H54 (cell line): ENCODE data around the gene SGTA.
"Not testable (repeated sequence)": the region's sequence is repeated elsewhere in the genome, so short reads cannot be mapped to it uniquely, and the experiment has no call there.

ENCODE experiments used
- DNase-seq: peaks from one replicate; pipeline ENCODE4 v3.0.0; 2011; ENCODE audit warnings: low spot score, mixed read lengths; ENCODE audit not compliant: insufficient read length
- FAIRE-seq: peaks from 3 replicates; lab custom pipeline; 2011; peaks lifted over from hg19 to GRCh38; lab: Jason Lieb, UNC
- POLR2A ChIP-seq: IDR thresholded peaks from 2 replicates; pipeline ENCODE4 v1.6.1; 2011; ENCODE audit warnings: low read depth, mild to moderate bottlenecking, low read length

SGTA gene

GRCh38 chr19:2721570-2722540 is 61.2 kb downstream of the SGTA start:
- TF ChIP-seq POLR2A: no peak
- FAIRE-seq: no peak
- no peak for DNase-seq

- FAIRE-seq (no peak), DNase-seq (no peak)
- no peak for TF ChIP-seq POLR2A
Observed at GRCh38 chr19:2720777-2721569, 62.1 kb downstream of the SGTA start, which contains the start of gene DIRAS1. DIRAS1 (minus strand) TSS chr19:2721372; CDS start chr19:2717806, 3,566 bp downstream.

- DNase-seq (peak; percentile 85), FAIRE-seq (no peak)
- TF ChIP-seq POLR2A: no peak
Observed at GRCh38 chr19:2719920-2720776, 62.9 kb downstream of the SGTA start.

- DNase-seq (no peak), FAIRE-seq (no peak)
- no peak for TF ChIP-seq POLR2A
Observed at GRCh38 chr19:2719232-2719735, 63.8 kb downstream of the SGTA start.

- DNase-seq: no peak
- no peak for TF ChIP-seq POLR2A
- FAIRE-seq: no peak
Observed at GRCh38 chr19:2717638-2718541, 65.2 kb downstream of the SGTA start.

GRCh38 chr19:2716722-2717637 is 66.1 kb downstream of the SGTA start:
- DNase-seq (no peak), FAIRE-seq (no peak)
- no peak for TF ChIP-seq POLR2A

- TF ChIP-seq POLR2A: no peak
- FAIRE-seq: no peak
Observed at GRCh38 chr19:2716275-2716650, 66.8 kb downstream of the SGTA start.

GRCh38 chr19:2715470-2716274 is 67.4 kb downstream of the SGTA start:
- FAIRE-seq: no peak
- TF ChIP-seq POLR2A: no peak

More at GRCh38 chr19:2716275-2716650, 66.8 kb downstream of the SGTA start:
- DNase-seq: no peak

GRCh38 chr19:2714531-2715269 is 68.4 kb downstream of the SGTA start:
- FAIRE-seq (no peak), DNase-seq (no peak)
- TF ChIP-seq POLR2A: no peak

More at GRCh38 chr19:2715470-2716274, 67.4 kb downstream of the SGTA start:
- DNase-seq: no peak

GRCh38 chr19:2714102-2714501 is 69.0 kb downstream of the SGTA start:
- not testable (repeated sequence) for FAIRE-seq, DNase-seq

- not testable (repeated sequence) for FAIRE-seq
Observed at GRCh38 chr19:2713170-2713569, 69.9 kb downstream of the SGTA start.

More at GRCh38 chr19:2713170-2713569, 69.9 kb downstream of the SGTA start:
- DNase-seq: not testable (repeated sequence)
